OCI-LY7 (cell line): ENCODE data around the gene RCL1. TPM values are rescaled to one million over a fixed set of nuclear protein-coding genes. Genes with fewer than 3 reads are reported as not detected.

Source experiments
- BruUV-seq: library from RNA; stranded (reverse); fragments of 400-500 nt; replicated peaks from 2 replicates; lab custom pipeline; 2021; lab: Mats Ljungman, UMichigan
- CTCF ChIA-PET: fragments of 300-600 bp; sonication (Branson Sonifier 250); formaldehyde crosslinking; loops from one replicate; lab custom pipeline; 2022; ENCODE audit warnings: antibody characterized with exemption; ENCODE audit not compliant: unreplicated experiment; lab: Charles Lee
- POLR2A ChIA-PET: fragments of 300-600 bp; sonication (Branson Sonifier 250); formaldehyde crosslinking; loops from one replicate; lab custom pipeline; 2022; ENCODE audit warnings: antibody characterized with exemption; lab: Charles Lee
- DNase-seq: peaks from one replicate; pipeline ENCODE4 v3.0.0-alpha.2; 2015; ENCODE audit warnings: low spot score
- H2AFZ ChIP-seq: fragments of 200-600 bp; sonication (generic), shearing (Covaris generic); 2 replicates; pipeline ENCODE4 v1.6.1; 2014; ENCODE audit warnings: mild to moderate bottlenecking, antibody characterized with exemption, low read length, moderate library complexity
- H3K27ac ChIP-seq: fragments of 200-600 bp; sonication (generic); 2 replicates; pipeline ENCODE4 v1.5.1; 2014; ENCODE audit warnings: mixed run types, low read depth, mild to moderate bottlenecking, moderate library complexity, low read length, inconsistent platforms; ENCODE audit not compliant: poor library complexity, severe bottlenecking
- H3K36me3 ChIP-seq: fragments of 200-600 bp; sonication (generic); 2 replicates; pipeline ENCODE4 v1.6.1; 2014; ENCODE audit warnings: mild to moderate bottlenecking, antibody characterized with exemption, low read length, moderate library complexity, mixed read lengths; ENCODE audit not compliant: insufficient read depth
- H3K4me1 ChIP-seq: fragments of 200-600 bp; sonication (generic); 2 replicates; pipeline ENCODE4 v1.5.1; 2014; ENCODE audit warnings: mild to moderate bottlenecking, low read length; ENCODE audit not compliant: insufficient read depth, poor library complexity, severe bottlenecking
- H3K4me2 ChIP-seq: fragments of 200-600 bp; sonication (generic); 2 replicates; pipeline ENCODE4 v1.6.1; 2014; ENCODE audit warnings: mild to moderate bottlenecking, low read length
- H3K4me3 ChIP-seq: fragments of 200-600 bp; sonication (generic); 2 replicates; pipeline ENCODE4 v1.5.1; 2014; ENCODE audit warnings: mild to moderate bottlenecking, low read depth, low read length; ENCODE audit not compliant: poor library complexity, severe bottlenecking
- H3K79me2 ChIP-seq: fragments of 200-600 bp; sonication (generic); 2 replicates; pipeline ENCODE4 v1.6.1; 2016; ENCODE audit warnings: low read depth, mild to moderate bottlenecking, low read length, moderate library complexity, mixed read lengths; ENCODE audit not compliant: insufficient read depth
- H3K9me2 ChIP-seq: fragments of 200-600 bp; sonication (generic); 2 replicates; pipeline ENCODE4 v1.6.1; 2016; ENCODE audit warnings: mild to moderate bottlenecking, low read length, mixed read lengths; ENCODE audit not compliant: insufficient read depth
- H3K9me3 ChIP-seq: fragments of 200-600 bp; sonication (generic); 2 replicates; pipeline ENCODE4 v1.6.1; 2014; ENCODE audit warnings: mild to moderate bottlenecking, mixed run types, low read length, mixed read lengths
- H4K20me1 ChIP-seq: fragments of 200-600 bp; sonication (generic); 2 replicates; pipeline ENCODE4 v1.6.1; 2014; ENCODE audit warnings: mild to moderate bottlenecking, antibody characterized with exemption, low read length, moderate library complexity, mixed read lengths; ENCODE audit not compliant: insufficient read depth
- CTCF ChIP-seq: fragments of 200-600 bp; sonication (generic); conservative IDR thresholded peaks from 2 replicates; pipeline ENCODE4 v1.5.1; 2014; ENCODE audit warnings: mild to moderate bottlenecking, antibody characterized with exemption, low read length, moderate library complexity, mixed read lengths
- EZH2phosphoT487 ChIP-seq: fragments of 200-600 bp; sonication (generic); IDR thresholded peaks from 2 replicates; pipeline ENCODE4 v1.6.1; 2018; ENCODE audit warnings: low read depth, borderline replicate concordance, mild to moderate bottlenecking, mixed run types, antibody characterized with exemption, low read length, moderate library complexity, mixed read lengths
- intact Hi-C: fragments of 100-400 bp; cut with micrococcal nuclease; formaldehyde crosslinking; loops from one replicate; pipeline ENCODE4 v1.10.0; 2022; ENCODE audit not compliant: unreplicated experiment
- total RNA-seq, 2 experiments: library from RNA; depleted of rRNA in 1 of 2; stranded (reverse); fragments of >200 nt in 1 of 2; shearing (Covaris generic) in 1 of 2; gene quantifications; 2 replicates each; pipeline ENCODE4 v1.2.3, GENCODE V29; 2014 to 2022

The RCL1 gene
- total RNA-seq, 2 experiments from 2014 or later: 27.5 to 31.3 TPM

- POLR2A ChIA-PET: no interaction called here
- DNase-seq: no peak
- no TSS peak for BruUV-seq
- no peak overlapping the region for H2AFZ ChIP-seq
- no peak for TF ChIP-seq EZH2phosphoT487
- no peak for TF ChIP-seq CTCF
- no peaks in the 10 kb centered on the region for H3K9me2 ChIP-seq
- H3K4me1 ChIP-seq: peaks cover 5% of the 10 kb centered on the region
- H3K4me2 ChIP-seq: no peak overlapping the region
- H3K9me3 ChIP-seq: no peaks in the 10 kb centered on the region; the same call in 1 of the 2 replicates
- H3K27ac ChIP-seq: no peak overlapping the region
- CTCF ChIA-PET: no interaction called here
- H3K36me3 ChIP-seq: no peaks in the 10 kb centered on the region
- H3K4me3 ChIP-seq: no peak overlapping the region
- H3K79me2 ChIP-seq: peaks cover 4% of the 10 kb centered on the region
- H4K20me1 ChIP-seq: peaks cover 4% of the 10 kb centered on the region; the same call in 1 of the 2 replicates
- intact Hi-C loops: no loop called here
These were observed 4.0 kb upstream of the RCL1 start for GRCh38 chr9:4788703-4789102.

GRCh38 chr9:4792054-4792571 lies 631 bp upstream of the RCL1 start:
- peak overlapping the region; percentile 80 for H3K4me3 ChIP-seq
- intact Hi-C loops: loop anchor here (1.0 to 10.0 kb wide), 6 partner anchors 29 to 833 kb away; partner anchors contain the start of genes AK3, CDC37L1, JAK2 and PLGRKT

More at GRCh38 chr9:4792054-4792571, 631 bp upstream of the RCL1 start:
- Histone ChIP-seq H3K27ac (peak overlapping the region; percentile 15), H3K9me3 (no peaks in the 10 kb centered on the region; the same call in 1 of the 2 replicates), H3K4me1 (peaks cover 20% of the 10 kb centered on the region), H4K20me1 (peaks cover 17% of the 10 kb centered on the region), H3K4me2 (peak overlapping the region; percentile 75), H3K79me2 (peaks cover 38% of the 10 kb centered on the region), H3K36me3 (peaks cover 19% of the 10 kb centered on the region), H2AFZ (peak overlapping the region; percentile 82), H3K9me2 (no peaks in the 10 kb centered on the region)
- no peak for DNase-seq
- TSS peak; percentile 82 for BruUV-seq
- no peak for TF ChIP-seq EZH2phosphoT487
- no peak for TF ChIP-seq CTCF
- CTCF ChIA-PET: no interaction called here
- POLR2A ChIA-PET: interaction anchor here (0.6 to 1.7 kb wide), 11 partner anchors 8 to 1155 kb away, joined by 3 to 8 read pairs (median 3); partner anchors contain the start of gene AK3
